A549 treated with Mapracorat at 1 μM for 4 hours (cell line): Measurements from ENCODE around the gene SCRN1. TPM values are rescaled to one million over a fixed set of nuclear protein-coding genes. Genes with fewer than 3 reads are reported as not detected.

Experiments
- total RNA-seq: library from RNA; stranded (reverse); fragments of 200-300 nt; extraction: Qiagen RNA extraction; gene quantifications from 5 replicates; pipeline ENCODE4 v1.2.3, GENCODE V29; 2022

SCRN1 gene
- 48.7 to 62.1 TPM (median 60.0 TPM) in 5 replicates for total RNA-seq

GRCh38 chr7:29989257-29989995 lies at the start of gene SCRN1:
Gene SCRN1 (minus strand): TSS chr7:29989801. CDS start chr7:29969067, 20,734 bp downstream.

GRCh38 chr7:30028216-30028748 lies 38.7 kb upstream of the SCRN1 start, which contains the start of gene PLEKHA8:
Gene PLEKHA8 (plus strand): TSS chr7:30028412. CDS start chr7:30028763, 351 bp downstream.

GRCh38 chr7:30026229-30027064 lies 36.8 kb upstream of the SCRN1 start, which contains the start of gene FKBP14:
Gene FKBP14 (minus strand): TSS chr7:30026702. CDS start chr7:30026508, 194 bp downstream.

Other genes with a start within 250 kb of the SCRN1 start
- gene WIPF3, start 183.3 kb downstream of the SCRN1 start, total RNA-seq = 0.39 to 0.71 TPM (median 0.56 TPM) in 5 replicates
- gene FKBP14, start 36.9 kb upstream of the SCRN1 start, total RNA-seq = 6.1 to 10.4 TPM (median 8.3 TPM) in 5 replicates
- 4.4 to 5.9 TPM (median 5.6 TPM) in 5 replicates for gene PLEKHA8, start 38.6 kb upstream of the SCRN1 start, total RNA-seq
- gene MTURN, start 145.2 kb upstream of the SCRN1 start, total RNA-seq = 5.1 to 6.9 TPM (median 6.5 TPM) in 5 replicates